Activated CD8-positive, alpha-beta memory T cell treated with anti-CD3 and anti-CD28 coated beads, Interleukin-2, amount 50 U/mL, for 4 hours (primary cell): Measurements from ENCODE around the gene GPR137.

ENCODE experiments used
- DNase-seq: peaks from one replicate; pipeline ENCODE4 v3.0.0-alpha.2; 2020

The GPR137 gene

DNA sequence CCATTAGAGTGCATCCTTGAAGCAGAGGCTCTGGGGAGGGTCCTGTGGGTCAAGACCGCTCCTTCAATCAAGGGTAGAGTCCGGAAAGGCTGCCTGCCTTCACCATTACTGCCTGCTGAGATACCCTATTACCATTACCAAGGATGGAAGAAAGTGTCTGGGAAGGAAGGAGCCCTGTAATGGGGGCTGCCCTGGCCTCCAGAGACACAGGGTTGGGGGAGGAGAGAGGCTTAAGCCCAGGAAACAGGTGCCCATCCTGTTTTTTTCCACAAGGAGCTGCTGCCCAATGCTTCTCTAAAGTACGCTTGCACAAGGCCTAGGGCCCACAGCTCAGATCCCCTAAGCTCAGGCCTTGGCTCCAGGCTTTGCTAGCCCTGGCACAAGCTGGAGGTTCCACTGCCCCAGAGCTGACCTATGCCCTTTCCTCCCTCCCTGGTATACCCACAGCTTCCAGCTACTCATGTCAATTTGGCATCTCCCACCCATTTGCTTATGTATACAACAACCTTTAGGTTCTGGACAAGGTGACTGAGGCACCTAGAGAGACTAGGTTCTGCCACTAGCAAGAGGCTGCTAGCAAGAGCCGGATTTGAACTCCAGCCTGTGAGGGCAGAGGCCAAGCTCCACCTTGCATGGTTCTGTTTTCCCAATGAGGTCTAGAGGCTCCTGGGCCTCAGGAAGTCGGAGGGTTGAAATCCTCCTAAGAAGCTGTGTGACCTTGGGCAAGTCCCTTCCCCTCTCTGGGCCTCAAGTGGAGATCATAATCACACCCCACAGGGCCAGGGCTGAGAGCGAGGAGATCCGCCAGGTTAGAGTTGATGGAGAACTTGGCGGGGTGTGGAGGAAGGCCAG is 35.9 kb upstream of the GPR137 start:
- DNase-seq, result no peak

DNA sequence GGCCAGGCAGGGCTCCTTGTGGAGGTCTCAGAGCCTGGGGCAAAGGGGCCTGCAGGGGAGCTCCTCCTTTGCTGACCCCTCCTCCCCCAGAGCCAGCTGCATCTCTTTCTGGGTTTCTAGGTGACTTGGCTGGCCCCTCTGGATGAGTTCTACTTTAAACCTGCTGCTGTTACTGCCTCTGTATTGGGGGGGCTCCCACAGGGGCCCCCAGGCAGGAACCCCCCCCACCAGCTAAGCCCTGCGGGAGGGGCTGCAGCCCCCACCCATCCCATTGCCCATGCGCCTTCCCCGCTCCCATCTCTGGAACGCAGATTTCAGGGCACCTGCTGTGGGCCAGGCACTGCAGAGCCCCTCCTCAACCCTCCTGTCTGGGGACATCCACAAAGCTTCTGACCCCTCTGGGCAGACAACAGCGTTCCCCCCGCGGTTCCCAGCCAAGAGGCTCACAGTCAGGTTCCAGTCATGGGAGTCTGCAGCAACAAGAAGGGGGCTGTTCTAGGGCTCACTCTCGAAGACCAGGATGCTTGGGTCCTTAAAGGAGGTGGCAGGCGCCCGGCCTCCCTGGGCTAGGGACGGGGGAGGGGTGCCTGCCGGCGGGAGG is 35.1 kb upstream of the GPR137 start:
- no peak for DNase-seq

DNA sequence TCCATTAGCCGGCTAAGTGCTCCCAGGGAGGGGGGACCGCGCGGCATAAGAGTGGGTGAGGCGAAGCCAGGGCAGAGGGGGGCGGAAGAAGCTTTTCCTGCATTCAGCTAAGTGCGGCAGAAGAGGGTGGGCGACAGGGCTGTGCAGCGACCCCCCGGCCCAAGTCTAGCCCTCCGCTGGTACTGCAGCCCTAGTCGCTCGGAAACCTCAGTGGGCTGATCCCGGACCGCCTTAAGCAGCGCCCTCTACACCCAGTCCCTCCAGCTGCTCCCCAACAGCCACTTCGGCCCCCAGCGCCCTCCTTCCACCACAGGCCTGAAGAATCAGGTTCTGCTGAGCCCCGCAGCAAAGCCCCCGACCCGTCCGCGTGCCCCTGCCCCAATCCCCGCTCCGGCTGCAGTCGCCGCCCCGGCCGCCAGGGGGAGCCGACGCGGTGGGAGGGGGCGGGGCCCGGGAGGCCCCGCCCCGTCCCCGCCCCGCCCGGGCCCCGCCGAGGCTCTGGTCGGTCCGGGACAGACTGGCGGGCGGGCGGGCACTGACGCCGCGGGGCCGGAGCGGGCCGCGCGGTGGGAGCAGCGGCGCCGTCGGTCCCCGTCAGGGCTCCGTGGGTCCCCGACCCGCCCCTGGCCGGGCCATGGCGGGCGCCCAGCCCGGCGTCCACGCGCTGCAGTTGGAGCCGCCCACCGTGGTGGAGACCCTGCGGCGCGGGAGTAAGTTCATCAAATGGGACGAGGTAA is 34.5 kb upstream of the GPR137 start, which contains the start of gene PLCB3:
Gene PLCB3 (plus strand): TSS at position 515 of the 737 bp plus-strand sequence. CDS start 120 bp downstream, at position 635.
- DNase-seq, result peak; percentile 65

DNA sequence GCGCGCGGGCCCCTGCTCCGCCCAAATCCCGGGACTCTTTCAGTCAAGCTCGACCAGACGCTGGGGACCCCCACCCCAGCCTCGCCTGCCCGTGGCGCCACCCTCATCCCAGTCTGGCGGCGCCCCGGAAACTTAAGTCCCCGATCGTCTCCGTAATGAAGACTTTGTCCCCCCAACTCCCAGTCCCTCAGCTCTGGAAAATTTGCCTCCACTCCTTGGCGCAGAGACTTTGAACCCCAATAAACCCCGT is 34.0 kb upstream of the GPR137 start:
- DNase-seq, result no peak

DNA sequence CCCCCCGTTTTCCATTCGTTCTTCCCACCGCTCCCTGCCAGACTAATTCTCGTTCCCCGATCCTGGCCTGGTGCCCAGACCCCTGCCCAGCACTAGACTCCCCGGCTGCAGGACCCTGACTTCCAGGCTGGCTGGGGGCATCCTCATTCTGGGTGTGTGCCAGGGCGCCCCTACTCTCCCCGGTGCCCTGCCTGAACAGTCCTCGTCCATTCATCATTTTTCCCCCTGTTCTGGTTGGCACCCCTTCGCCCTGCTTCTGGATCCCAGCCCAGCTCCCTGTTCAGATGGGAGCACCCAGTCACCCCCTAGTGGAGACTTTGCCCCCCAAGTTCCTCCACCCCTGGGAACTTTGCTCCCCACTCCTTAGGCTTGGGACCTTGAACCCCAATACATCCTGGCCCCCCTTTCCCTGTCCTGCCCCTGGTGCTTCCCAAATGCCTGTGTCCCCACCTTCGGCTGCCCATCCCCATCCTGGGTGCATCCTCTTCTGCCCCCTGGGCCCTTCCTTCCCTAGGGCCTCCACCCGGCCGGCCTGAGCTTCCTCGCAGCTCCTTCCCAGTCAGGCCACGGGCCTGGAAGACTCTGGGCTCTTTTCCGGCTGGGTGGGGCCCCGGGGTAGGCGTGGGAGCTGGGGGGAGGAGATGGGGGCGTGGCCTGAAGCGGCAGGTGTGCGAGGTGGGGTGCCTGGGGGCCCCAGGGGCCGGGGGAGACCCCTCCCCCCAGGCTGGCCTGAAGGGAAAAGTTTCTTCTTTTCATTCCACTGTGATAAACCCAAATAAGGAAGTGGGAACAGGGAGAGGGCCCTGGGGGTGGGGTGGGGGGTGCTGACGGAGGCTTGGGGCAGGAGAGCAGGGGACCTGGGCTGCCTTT is 33.4 kb upstream of the GPR137 start:
- no peak for DNase-seq

DNA sequence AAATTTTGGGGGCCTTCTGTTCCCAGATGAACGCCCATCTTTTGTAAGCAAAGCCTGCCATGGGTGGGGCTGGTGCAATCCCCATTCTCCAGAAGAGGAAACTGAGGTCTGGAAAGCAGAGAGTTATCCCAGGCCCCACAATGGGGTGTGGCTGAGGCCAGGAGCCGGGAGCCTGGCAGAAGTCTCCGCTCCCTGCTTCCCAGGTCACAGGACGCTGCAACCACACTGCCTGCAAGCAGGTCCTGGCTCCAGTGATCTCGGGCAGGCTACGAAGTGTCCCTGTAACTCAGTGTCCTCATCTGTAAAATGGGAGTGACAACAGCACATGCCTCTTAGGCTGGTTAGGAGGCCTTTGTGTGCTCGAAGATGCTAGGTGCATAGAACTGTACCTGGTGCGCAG is 32.6 kb upstream of the GPR137 start:
- DNase-seq, result no peak

DNA sequence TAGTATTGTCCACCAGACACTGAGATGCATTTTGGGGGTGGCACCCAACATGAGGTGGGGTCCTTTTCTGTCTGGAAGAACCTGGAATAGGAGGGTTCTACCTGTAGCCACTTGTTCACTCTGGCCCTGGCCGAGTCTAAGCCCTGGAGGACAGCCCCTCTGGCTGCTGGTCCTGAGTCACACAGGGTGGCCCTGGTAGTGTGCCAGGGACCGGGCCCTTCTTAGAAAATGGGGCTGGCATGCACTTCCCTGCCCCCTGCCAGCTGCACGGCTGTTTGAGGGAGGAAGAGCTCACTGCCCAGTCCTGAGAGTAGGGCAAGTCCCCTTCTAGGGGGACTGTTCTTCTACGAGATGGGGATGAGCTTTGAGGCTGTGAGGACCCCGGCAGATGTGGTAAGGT is 32.2 kb upstream of the GPR137 start:
- DNase-seq, result no peak

DNA sequence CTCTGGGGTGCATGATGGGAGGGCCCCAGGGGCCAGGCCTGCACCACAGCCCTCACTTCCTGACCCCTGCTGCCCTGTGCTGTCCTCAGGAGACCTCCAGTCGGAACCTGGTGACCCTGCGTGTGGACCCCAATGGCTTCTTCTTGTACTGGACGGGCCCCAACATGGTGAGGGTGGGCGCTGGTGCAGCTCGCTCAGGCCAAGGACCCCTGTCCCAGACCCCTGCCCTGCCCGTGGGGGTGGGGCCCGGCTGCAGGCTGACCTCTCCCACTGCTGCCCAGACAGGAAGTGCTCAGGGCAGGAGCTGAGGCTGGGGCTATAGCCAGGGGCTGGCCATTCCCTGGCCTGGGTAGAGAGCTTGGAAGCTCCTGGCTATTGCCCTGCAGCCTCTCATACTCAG is 31.3 kb upstream of the GPR137 start:
- no peak for DNase-seq

DNA sequence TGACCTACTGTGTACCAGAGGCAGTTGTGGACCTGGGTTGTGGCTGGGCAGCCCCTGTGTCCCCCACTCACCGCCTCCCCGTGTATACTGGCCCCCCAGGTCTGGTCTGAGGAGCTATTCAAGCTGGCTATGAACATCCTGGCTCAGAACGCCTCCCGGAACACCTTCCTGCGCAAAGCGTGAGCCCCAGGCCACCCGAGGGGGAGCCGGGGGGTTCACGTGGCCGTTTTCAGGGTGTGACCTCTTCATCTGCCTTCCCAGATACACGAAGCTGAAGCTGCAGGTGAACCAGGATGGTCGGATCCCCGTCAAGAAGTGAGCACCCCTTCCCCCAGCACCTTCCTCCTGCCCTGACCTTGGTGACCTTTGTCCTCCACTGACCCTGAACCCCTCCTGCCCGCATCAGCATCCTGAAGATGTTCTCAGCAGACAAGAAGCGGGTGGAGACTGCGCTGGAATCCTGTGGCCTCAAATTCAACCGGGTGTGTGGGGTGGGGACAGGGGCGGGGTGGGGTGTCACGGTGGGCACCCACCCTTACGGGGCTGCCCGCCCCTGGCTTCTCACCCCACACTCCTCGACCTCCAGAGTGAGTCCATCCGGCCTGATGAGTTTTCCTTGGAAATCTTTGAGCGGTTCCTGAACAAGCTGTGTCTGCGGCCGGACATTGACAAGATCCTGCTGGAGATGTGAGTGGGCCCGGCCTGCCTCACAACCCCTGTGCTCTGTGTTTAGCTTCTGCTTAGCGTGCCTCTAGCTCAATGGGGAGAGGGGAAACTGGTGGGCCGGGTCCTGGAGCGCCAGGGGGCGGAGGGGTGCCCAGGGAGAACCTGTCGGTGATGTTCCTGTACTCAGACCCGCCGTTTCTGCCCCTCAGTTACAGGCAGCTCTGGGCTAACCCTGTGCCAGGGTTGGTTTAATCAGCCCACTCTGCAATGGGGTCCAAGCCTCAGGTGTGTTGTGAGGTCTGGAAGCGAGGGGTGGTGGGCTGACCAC is 30.2 kb upstream of the GPR137 start:
- DNase-seq, result no peak

DNA sequence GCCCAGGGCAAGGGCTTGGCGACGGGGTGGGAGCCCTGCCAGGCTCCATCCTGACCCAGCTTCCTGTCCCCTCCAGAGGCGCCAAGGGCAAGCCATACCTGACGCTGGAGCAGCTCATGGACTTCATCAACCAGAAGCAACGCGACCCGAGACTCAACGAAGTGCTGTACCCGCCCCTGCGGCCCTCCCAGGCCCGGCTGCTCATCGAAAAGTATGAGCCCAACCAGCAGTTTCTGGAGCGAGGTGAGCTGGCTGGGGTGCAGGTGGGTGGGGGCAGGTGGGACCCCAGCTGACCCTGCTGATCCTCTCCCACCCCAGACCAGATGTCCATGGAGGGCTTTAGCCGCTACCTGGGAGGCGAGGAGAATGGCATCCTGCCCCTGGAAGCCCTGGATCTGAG is 29.3 kb upstream of the GPR137 start:
- no peak for DNase-seq

DNA sequence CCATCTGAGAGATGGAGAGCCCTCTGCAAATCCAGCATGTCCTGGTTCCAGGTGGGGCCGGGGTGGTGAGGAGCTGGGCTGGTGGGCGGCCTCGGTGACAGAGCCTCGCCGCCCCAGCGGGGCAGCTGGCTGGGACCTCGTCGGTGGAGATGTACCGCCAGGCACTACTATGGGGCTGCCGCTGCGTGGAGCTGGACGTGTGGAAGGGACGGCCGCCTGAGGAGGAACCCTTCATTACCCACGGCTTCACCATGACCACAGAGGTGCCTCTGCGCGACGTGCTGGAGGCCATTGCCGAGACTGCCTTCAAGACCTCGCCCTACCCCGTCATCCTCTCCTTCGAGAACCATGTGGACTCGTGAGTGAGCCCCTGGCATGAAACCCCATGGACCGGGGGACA is 27.3 kb upstream of the GPR137 start:
- no peak for DNase-seq

DNA sequence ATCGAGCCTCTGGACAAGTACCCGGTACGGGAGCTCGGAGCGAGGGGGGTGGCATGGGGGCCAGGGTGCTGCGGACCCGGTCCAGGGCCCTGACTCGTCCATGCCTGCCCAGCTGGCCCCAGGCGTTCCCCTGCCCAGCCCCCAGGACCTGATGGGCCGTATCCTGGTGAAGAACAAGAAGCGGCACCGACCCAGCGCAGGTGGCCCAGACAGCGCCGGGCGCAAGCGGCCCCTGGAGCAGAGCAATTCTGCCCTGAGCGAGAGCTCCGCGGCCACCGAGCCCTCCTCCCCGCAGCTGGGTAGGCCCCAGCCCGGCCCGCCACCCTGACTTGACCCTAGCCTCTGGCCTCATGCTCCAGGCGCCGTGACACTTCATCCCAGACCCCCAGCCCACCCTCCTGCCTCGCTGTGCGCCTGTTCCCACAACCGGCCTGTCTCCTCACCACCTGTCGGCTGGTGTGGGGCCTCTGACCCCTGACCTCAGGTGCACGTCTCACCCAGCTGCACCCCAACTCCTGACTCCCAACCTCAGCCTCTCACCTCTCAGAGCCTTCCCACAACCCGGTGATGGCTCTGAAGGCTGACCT is 26.6 kb upstream of the GPR137 start:
- no peak for DNase-seq

DNA sequence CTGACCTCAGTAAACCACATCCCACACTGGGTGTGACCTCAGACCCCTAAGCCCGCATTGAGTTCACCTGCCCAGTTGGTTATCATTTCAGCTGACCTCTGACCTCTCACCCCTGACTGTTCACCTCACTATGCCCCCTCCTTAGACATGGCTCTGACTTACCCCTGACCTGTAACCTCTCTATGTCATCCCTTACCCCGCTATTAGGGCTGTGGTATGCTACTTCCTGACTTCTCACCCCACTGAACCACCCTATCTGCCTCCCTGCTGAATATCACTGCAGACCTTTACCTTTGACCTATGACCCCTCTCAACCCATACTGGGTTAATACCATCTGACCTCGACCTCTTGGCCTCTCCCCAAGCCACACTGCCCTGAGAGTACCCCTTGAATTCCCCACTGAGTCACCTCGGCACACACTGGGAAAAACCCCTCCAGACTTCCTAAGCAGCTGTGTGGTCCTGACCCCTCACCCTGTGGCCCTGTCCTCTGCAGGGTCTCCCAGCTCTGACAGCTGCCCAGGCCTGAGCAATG is 26.0 kb upstream of the GPR137 start:
- DNase-seq, result no peak

DNA sequence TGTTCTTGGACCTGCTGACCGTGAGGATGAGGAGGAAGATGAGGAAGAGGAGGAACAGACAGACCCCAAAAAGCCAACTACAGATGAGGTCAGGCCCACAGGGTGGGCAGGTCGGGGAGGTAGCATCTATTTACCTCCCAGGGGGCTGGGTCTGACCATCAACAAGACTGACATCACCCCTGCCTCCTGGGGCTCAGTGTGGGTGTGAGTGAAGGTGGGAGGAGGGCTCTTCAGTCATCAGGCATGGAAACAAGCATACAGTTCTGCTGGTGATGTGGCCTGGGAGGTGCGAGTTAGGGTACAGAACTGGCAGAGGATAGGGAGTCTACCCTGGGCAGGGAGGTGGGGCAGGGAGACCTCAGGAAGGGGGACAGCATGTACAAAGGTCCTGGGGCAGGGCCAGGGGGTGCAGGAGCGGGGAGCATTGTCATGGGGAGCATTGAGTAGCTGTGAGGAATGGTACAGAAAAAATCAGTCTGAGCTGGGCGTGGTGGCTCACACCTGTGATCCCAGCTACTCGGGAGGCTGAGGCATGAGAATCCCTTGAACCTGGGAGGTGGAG is 25.4 kb upstream of the GPR137 start:
- DNase-seq, result no peak

DNA sequence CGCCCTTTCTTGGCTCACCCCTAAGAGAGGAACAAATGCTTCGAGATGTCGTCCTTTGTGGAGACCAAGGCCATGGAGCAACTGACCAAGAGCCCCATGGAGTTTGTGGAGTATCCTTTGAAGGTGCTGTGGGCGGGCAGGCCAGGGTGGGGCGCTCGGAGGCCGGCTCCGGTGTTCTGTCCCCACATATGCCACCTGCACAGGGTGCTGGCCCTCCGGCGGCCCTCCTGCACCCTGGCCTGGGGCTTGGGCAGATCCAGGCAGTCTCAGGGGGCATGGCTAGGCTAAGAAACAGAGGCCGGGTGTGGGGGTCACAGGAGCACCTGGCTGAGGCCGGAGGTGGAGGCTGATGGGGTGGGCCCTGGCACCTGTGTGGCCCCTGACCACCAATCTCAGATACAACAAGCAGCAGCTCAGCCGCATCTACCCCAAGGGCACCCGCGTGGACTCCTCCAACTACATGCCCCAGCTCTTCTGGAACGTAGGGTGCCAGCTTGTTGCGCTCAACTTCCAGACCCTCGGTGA is 24.0 kb upstream of the GPR137 start:
- DNase-seq, result no peak

DNA sequence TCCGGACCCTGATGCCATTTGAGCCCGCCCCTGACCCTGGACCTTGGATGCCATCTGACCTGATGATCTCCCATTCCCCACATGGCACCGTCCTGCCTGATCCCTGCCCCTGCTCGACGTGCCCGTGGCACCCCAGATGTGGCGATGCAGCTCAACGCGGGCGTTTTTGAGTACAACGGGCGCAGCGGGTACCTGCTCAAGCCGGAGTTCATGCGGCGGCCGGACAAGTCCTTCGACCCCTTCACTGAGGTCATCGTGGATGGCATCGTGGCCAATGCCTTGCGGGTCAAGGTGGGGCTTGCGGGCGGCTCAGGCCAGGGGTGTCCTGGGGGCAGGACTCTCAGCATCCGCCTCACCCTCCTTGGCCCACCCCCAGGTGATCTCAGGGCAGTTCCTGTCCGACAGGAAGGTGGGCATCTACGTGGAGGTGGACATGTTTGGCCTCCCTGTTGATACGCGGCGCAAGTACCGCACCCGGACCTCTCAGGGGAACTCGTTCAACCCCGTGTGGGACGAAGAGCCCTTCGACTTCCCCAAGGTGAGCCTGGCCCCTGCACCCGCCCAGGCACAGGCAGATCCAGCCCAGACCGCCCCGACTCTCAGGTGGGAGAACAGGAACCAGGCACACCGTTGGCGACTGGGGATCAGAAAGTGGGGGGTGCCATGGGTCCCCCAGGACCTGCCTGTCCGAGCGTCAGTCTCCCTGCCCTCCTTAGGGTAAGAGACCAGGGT is 23.2 kb upstream of the GPR137 start:
- no peak for DNase-seq

DNA sequence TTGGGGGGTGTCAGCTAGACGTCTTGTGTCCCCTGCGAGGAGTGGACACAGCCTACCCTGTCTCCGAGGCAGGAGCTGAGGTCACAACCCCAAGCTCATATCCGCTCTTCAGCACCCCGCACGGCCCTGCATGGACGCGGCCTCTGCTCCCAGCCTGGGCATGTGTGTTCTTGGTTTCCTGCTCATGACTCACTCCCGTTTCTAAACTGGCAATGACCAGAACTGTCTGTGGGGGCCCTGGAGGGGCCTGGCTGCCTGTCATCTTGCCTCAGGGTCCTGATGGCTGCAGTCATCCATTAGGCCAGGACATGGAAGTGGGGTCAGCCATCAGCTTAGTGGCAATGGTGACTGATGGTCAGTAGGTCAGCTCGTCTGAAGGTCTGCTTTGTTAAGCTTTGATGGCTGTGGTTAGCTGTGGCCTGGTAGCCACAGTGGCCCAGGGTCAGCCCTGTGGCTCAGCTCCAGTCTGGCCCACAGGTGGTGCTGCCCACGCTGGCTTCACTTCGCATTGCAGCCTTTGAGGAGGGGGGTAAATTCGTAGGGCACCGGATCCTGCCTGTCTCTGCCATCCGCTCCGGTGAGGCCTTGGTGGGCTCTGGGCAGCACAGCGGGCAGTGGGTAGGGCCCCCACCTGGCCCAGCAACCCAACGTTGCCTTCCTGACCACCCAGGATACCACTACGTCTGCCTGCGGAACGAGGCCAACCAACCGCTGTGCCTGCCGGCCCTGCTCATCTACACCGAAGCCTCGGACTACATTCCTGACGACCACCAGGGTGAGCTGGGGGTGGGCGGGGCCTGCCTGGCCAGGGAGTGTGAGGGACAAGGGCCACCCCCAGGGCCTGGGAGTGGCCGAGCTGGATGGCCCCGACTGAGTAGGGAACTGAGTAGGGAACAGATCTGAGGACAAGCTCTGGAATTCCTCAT is 22.4 kb upstream of the GPR137 start:
- no peak for DNase-seq

DNA sequence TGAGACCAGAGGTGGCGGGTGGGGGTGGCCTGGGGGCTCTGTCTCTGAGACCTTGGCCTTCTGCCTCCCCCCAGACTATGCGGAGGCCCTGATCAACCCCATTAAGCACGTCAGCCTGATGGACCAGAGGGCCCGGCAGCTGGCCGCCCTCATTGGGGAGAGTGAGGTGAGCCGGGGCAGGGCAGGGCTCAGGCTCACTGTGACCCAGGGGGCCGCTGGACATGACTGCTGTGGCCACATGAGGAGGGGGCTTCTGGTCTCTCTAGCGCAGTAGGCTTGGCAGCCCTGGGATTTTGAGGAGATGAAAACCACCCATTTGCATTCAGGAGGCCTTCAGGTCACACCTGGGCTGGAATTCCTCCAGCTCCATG is 21.7 kb upstream of the GPR137 start:
- no peak for DNase-seq

DNA sequence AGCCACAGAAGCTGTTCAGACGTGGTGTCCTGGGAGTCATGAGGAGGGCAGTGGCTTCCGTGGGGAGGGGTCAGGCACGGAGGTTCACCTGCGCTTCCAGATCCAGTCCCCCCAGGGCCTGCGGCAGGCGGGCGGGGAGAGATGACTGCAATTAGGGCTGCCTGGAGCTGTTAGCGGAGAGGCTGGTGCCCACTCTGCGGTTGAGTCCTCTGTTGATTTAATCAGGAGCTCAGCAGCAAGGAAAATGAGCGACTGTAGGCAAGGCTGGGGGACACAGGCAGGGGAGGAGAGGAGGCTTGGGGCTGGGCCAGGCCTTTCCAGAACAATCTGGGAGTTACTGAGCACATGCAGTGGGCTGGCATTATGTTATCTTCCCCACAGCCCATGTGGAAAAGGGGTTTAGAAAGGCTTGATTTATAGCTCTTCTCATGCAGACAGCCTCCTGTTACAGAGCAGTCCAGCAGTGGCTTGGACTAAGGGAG is 21.2 kb upstream of the GPR137 start:
- no peak for DNase-seq
